Right forelimb (tissue), 1 donor: Measurements from ENCODE around the gene UBE2D2.
A peak's percentile ranks its signal among the peaks of the same experiment; 100 is the strongest.

Source experiments
- DNase-seq: peaks from one replicate; pipeline ENCODE4 v3.0.0-alpha.2; 2018

Gene UBE2D2

DNA sequence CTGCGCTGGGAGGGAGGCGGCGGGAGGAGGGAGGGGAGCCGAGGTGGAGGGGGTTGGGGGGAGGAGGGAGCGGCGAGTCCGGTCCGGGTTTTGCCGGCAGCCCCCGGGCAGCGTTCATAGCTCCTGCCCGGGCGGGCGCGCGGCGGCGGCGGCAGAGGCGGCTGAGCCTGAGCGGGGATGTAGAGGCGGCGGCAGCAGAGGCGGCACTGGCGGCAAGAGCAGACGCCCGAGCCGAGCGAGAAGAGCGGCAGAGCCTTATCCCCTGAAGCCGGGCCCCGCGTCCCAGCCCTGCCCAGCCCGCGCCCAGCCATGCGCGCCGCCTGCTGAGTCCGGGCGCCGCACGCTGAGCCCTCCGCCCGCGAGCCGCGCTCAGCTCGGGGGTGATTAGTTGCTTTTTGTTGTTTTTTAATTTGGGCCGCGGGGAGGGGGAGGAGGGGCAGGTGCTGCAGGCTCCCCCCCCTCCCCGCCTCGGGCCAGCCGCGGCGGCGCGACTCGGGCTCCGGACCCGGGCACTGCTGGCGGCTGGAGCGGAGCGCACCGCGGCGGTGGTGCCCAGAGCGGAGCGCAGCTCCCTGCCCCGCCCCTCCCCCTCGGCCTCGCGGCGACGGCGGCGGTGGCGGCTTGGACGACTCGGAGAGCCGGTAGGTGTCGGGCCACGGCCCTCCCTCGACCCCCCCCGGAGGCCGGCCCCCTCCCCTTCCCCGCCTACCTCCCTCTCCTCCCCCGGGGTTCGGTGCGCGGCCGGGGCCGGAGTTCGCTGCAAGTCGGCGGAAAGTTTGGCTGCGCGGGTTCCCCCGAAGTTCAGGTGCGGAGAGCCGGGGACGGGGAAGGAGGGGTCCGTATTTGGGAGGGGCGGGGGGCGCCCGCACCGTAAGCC is 87.3 kb downstream of the UBE2D2 start, which contains the start of gene CXXC5:
CXXC5 (plus strand) TSS at position 145 of the 877 bp plus-strand sequence. CDS start 32,175 bp downstream, outside the sequence.
- peak; percentile 92 for DNase-seq

DNA sequence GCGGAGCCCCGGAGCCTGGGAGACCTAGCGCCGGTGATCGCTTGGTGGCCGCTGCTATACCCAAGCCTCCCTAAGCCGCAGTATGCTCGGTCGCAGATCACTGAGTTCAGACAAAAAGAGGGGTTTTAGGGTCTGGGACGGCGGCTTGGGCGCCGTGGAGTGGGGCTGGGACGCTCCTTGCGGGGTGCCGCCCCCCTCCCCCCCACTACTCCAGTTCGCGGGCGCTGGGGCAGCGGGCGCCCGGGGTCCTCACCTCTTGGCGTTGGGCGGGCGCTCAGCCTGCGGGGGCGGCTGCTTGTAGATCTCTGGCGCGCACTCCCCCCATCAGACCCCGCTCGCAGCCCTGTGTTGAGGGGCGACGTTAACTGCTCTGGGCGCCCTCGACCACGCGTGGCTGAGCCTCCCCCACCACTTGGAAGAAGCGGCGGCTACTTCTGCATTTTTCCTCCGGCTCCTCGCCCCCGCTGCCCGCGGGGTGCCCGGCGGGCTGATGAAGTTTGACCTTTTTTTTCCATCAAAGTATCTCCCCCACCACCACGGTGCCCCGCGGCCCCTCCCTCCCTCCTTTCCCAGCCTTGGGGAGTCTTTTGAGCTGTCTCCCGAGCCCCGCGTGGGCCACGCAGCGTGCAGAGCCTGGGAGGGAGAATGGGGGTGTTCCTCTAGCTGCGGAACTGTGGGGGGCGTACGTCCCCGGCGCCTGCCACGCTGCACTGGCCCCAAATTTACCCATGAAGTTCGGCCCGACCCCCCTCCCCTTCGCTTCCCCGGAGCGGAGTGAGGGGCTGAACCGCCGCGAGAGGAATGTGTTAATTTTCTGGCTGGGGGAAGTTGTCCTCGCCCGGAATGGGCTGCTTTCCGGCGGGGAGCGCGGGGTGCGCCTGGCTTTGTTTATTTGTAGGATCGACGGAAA is 88.2 kb downstream of the UBE2D2 start:
- no peak for DNase-seq

DNA sequence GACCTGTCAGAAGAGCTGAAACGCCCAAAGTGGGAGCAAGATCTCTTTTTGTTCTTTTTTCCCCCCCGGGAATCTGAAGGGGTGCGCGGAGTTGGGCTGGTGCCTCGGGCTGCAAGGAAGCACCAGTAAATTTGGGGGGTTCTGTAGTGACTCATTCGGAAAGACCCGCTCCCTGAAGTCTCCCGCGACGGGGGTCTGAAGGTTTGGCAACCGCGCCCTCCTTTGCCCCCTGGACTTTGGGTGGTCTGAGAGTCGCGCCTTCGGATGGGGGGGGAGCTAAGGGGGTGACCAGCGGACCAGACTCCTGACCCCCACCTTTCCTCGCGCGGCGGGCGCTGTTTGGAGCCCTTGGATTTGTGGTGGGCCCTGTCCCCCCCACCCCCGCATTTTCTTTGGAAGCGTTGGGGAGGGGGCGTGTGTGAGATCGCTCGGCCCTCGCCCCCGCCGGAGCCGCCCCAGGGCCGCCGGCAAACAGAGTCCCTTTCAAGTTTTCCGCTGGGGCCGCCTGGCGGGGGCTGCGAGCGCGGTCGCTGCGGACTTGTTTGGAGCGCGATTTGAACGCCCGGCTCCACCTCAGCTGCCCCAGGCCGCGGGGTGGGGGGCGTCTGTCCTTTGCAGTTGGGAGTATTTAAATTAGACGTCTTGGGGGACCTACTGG is 89.0 kb downstream of the UBE2D2 start:
- no peak for DNase-seq

DNA sequence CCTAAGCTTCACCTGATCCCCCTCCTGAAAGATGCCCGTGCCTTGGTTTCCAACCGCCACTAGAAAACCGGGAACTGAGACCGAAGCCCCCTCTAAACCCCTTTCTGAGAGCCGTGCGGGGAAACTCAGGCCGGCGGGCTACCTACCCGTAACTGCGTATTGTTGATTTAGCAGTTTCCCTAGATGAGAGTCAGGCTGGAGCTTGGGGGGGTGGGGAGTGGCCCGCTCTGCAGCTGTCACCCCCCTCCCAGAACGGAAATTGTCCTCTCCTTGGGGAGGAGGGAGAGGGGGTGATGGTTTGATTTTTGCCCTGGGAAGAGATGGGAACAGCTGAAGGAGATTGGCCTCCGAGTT is 89.5 kb downstream of the UBE2D2 start:
- DNase-seq, result no peak

- DNase-seq, result no peak
Measured at GRCh38 chr5:139651043-139651834, 90.1 kb downstream of the UBE2D2 start.

GRCh38 chr5:139651853-139652787 is 91.0 kb downstream of the UBE2D2 start:
- DNase-seq, result peak; percentile 80

DNA sequence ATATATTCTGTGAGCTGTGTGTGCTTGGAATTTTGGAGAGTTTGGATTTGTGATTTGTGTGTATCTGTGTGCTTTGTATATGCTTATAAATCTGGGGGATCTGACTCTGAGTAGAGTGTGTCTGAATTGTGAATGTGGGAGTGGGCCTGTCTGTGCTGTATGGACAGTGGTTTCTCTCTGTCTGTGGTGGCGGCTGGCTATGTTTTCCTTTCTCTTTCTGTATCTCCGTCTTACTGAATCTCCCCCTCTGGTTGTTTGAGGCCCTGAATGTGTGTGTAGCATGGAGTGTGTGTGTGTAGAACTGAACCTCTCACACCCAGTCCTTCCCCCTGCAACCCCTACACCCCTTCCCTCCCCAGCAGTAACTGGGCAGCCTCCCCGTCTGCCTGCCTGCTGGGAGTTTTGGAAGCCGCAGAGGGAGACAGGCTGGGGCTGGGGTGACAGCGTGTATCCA is 91.7 kb downstream of the UBE2D2 start:
- DNase-seq, result no peak

DNA sequence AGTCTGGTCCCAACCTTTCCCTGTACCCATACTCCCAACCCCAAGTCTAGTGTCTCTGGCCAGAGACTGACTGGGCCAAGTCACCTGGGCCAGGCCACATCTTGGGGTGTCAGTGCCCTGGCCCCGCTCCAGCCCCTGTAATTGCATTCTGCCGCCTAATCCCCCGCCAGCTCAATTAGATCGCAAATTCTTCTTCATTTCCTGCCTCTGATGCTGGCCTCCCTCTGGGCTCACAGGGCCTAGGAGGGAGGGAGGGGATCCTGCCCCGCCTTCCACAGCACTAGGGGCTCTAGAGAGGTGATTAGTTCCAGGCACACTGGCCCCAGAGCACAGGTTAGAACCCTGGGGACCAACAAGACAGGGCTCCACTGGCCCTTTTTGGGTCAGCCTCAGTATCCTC is 92.5 kb downstream of the UBE2D2 start:
- no peak for DNase-seq

DNA sequence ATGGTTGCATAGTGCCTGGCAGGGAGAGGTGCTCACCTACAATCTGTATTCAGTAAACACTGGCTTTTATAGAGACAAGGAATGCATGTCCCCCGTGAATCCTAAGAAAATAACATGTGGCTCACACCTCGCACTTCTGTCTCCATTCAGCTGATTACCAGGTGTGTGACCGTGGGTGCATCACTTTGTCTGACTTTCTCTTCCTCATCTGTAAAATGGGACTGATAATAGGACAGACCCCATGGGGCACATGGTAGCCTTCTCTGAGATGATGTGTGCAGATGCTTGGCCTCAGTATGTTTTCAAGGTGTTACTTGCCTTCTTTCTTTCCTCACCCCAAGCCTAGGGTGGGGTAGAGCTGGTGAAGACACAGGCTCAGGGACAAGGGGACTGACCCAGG is 93.3 kb downstream of the UBE2D2 start:
- DNase-seq, result no peak

GRCh38 chr5:139654871-139655491 is 93.8 kb downstream of the UBE2D2 start:
- DNase-seq, result no peak

DNA sequence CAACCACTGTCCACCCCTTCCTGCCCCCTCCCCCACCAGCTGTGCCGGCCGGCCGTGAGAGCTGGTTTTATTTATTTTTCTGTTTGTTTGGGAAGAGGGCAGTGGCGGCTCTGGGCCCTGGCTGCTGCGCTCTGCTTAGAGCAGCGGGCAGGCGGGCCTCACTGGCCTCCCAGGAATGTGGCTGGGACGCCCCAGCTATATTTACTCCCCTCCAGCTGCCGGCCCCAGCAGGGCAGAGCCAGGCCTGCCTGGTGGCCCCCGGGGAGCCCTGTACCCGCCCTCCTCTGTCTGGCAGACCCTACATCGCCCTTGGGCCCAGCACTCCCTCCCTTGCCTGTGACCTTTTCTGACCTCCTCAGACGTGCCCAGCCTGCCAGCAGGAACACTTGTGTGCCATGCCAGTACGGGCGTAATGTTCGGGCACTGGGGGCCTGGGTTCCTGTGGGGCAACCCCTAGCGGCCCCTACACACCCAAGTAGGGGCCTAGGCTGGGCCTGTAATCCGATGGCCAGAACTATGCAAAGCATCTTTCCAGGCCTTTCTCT is 94.7 kb downstream of the UBE2D2 start:
- DNase-seq, result peak; percentile 69

GRCh38 chr5:139657363-139658321 is 96.5 kb downstream of the UBE2D2 start:
- no peak for DNase-seq

DNA sequence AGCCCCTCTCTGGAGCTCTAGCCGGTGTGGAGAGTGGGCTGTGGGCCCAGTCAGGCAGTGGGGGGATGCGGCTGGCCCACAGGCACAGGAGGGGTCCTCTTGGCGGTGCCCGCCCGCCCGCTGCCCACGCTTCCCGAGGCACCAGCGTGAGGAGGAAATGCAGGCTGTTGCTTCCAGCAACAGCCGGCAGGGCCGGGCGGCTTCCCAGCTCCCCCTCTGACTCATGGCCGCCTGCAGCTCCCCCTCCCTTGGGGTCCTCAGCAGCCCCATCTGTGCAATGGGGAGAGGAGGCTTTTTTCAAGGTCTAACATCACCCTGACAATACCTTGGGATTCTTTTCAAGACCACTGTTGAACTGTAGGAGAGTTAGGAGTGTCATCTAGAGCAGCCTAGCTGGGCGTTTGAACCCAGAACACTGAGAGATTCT is 97.4 kb downstream of the UBE2D2 start:
- no peak for DNase-seq

DNA sequence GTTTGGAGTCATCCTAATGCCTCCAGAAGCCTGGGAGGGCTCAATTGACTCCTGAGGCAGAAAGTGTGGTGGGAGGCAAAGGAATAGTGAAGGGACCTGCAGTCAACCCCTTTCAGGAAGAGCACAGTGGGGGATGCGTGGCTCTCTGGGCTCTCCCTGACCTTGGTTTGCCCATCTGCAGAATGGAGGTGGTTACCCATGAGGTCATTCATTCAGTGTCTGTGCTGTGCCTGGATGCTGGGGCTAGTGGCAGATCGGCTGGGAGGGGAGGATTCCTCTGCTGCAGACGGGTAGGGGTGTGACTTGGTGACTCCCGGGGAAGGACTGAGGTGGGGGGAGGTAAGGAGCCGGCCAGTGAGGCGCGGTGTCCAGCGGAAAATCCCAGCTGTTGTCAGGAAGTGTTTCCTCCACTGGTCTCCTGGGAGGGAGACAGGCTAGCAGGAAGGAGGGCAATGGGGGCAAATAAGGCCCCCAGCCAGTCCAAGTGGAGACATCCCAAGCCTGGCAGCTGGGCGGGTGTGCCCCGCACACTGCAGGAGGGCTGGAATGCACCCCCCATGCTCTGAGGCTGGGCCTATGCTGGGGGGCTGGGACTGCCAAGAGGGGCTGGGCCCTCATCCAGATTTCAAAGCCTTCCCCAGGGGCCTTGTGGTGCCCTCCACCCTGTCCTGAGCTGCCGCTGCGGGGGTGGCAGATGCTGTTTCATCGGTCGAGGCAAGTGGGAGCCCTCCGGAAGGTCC is 98.0 kb downstream of the UBE2D2 start:
- DNase-seq, result no peak

- DNase-seq, result no peak
Measured at GRCh38 chr5:139659695-139660101, 98.6 kb downstream of the UBE2D2 start.

DNA sequence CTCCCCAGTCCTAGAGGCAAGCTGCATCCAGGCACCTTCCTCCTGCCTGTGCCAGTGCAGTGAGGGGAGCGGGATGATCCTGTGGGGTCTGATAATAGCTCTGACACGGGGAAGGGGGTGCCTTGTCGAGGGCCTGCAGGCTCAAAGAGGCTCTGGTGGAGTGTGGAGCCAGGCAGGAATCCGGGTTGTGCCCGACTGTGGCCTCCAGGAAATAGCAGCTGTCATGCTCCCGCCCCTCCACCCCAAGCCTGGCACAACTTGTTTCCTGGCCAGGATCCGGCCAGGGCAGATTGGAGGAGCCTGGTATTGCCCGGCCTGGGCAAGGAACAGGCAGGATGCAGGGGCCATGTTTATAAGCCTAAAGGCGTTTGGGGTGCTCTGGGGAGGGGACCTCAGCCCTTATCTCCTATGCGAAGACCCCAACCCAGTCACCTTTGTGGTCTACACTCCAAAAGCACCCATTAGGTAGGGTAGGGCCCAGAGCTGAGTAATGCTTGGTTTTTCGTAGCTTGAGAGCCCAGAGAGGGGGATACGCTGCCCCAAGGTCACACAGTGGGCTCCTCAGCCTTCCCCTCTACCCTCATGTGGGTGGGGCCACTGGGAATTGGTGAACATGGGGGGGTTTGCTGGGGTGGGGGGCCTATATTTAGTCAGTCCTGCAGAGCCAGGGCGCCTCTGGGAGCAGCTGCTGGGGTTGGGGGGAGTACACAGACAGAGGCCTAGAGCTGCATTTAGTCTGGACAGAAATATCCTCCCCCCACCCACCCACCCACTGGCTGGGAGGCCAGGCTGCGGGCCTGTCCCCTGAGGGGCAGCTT is 99.2 kb downstream of the UBE2D2 start:
- peak; percentile 78 for DNase-seq
